ENCODE measurements around the gene DAZAP1. TPM values are rescaled to one million over a fixed set of nuclear protein-coding genes. Genes with fewer than 3 reads are reported as not detected.
A peak's percentile ranks its signal among the peaks of the same experiment; 100 is the strongest.

DAZAP1 gene
- total and polyA plus RNA-seq, 8 donors: 35.3 to 67.4 (median 55.1) TPM

- DNase-seq (peak in 1 of 6 donors; percentile 83), ATAC-seq (no peak), FAIRE-seq (no peak)
- H3K27ac ChIP-seq: peak overlapping the region in 2 of 4 donors; percentile 76 to 80
- H3K4me1 ChIP-seq: peaks cover 12 to 23% (median 19%) of the 10 kb centered on the region in 3 donors
- intact Hi-C loops (cut with DNase I): no loop called here
- peaks cover 0 to 14% (median 0%) of the 10 kb centered on the region in 3 donors for H3K36me3 ChIP-seq
- no peaks in the 10 kb centered on the region for H3K9me3 ChIP-seq
- no peak for TF ChIP-seq CTCF (IDR thresholded peaks at IDR 0.05)
- no peak overlapping the region for H3K4me3 ChIP-seq
- 35% methylated on average over 23 to 25 of the region's 25 CpGs for WGBS, 2 donors
- H3K27me3 ChIP-seq: no peaks in the 10 kb centered on the region
These were observed 11.2 kb upstream of the DAZAP1 start for GRCh38 chr19:1396019-1396767.

- Histone ChIP-seq H3K4me3 (no peak overlapping the region), H3K27me3 (no peaks in the 10 kb centered on the region), H3K36me3 (peaks cover 0 to 11% (median 0%) of the 10 kb centered on the region in 3 donors), H3K27ac (no peak overlapping the region), H3K9me3 (no peaks in the 10 kb centered on the region), H3K4me1 (peaks cover 12 to 23% (median 19%) of the 10 kb centered on the region in 3 donors)
- peak in 1 of 6 donors; percentile 86 for DNase-seq
- no peak for TF ChIP-seq CTCF (IDR thresholded peaks at IDR 0.05)
- intact Hi-C loops (cut with DNase I): no loop called here
- FAIRE-seq: no peak
- ATAC-seq: no peak
- WGBS, 2 donors: 66 to 74% methylated on average over 40 to 42 of the region's 42 CpGs
These were observed 10.4 kb upstream of the DAZAP1 start for GRCh38 chr19:1396768-1397679.

GRCh38 chr19:1397838-1398237 is 9.5 kb upstream of the DAZAP1 start:
- no peak overlapping the region for H3K27ac ChIP-seq
- FAIRE-seq: no peak
- intact Hi-C loops (cut with DNase I): no loop called here
- DNase-seq: no peak
- 94 to 95% methylated on average over 9 of the region's 9 CpGs for WGBS, 2 donors
- H3K36me3 ChIP-seq: peaks cover 0 to 4% (median 0%) of the 10 kb centered on the region in 3 donors
- ATAC-seq: no peak
- H3K9me3 ChIP-seq: no peaks in the 10 kb centered on the region
- no peaks in the 10 kb centered on the region for H3K27me3 ChIP-seq
- TF ChIP-seq CTCF (IDR thresholded peaks at IDR 0.05): no peak
- no peak overlapping the region for H3K4me3 ChIP-seq
- H3K4me1 ChIP-seq: peaks cover 12 to 23% (median 19%) of the 10 kb centered on the region in 3 donors

GRCh38 chr19:1399079-1399478 is 8.3 kb upstream of the DAZAP1 start:
- peaks cover 12 to 23% (median 19%) of the 10 kb centered on the region in 3 donors for H3K4me1 ChIP-seq
- intact Hi-C loops (cut with DNase I): no loop called here
- H3K9me3 ChIP-seq: no peaks in the 10 kb centered on the region
- ATAC-seq: no peak
- no peak for DNase-seq
- no peaks in the 10 kb centered on the region for H3K36me3 ChIP-seq
- FAIRE-seq: no peak
- WGBS, 2 donors: 85 to 93% methylated on average over 19 of the region's 19 CpGs
- H3K27ac ChIP-seq: no peak overlapping the region
- no peak overlapping the region for H3K4me3 ChIP-seq
- no peaks in the 10 kb centered on the region for H3K27me3 ChIP-seq
- no peak for TF ChIP-seq CTCF (IDR thresholded peaks at IDR 0.05)

All from pancreas (tissue), 10 donors.